BLaER1 treated with 17β-estradiol and CSF1 and Interleukin-3, amounts not matched to agents 10 nM and 100 nM (cell line): ENCODE data around the gene POLD1.

ENCODE experiments used
- H3K27ac ChIP-seq, 11 experiments: shearing (Covaris generic); formaldehyde crosslinking; 2 replicates each; pipeline ENCODE4 v1.8.1; 2022
- H3K27me3 ChIP-seq, 11 experiments: shearing (Covaris generic); formaldehyde crosslinking; 2 replicates each; pipeline ENCODE4 v1.8.1; 2022
- H3K36me3 ChIP-seq, 11 experiments: shearing (Covaris generic); formaldehyde crosslinking; 2 replicates each; pipeline ENCODE4 v1.8.1; 2022
- H3K4me1 ChIP-seq, 10 experiments: shearing (Covaris generic); formaldehyde crosslinking; 2 replicates each; pipeline ENCODE4 v1.8.1; 2022
- H3K4me2 ChIP-seq, 11 experiments: shearing (Covaris generic); formaldehyde crosslinking; 2 replicates each; pipeline ENCODE4 v1.8.1; 2022
- H3K4me3 ChIP-seq, 10 experiments: shearing (Covaris generic); formaldehyde crosslinking; 2 replicates each; pipeline ENCODE4 v1.8.1; 2022
- H3K9ac ChIP-seq, 11 experiments: shearing (Covaris generic); formaldehyde crosslinking; 2 replicates each; pipeline ENCODE4 v1.8.1; 2022
- H3K9me3 ChIP-seq, 11 experiments: shearing (Covaris generic); formaldehyde crosslinking; replicated peaks in 1 of 11; 2 replicates each; pipeline ENCODE4 v1.8.1; 2022
- H4K20me1 ChIP-seq, 11 experiments: shearing (Covaris generic); formaldehyde crosslinking; 2 replicates each; pipeline ENCODE4 v1.8.1; 2022
- Cebpa-rat ChIP-seq, 11 experiments: shearing (Covaris generic); IDR thresholded peaks; 2 replicates each; pipeline ENCODE4 v1.8.1; 2022

POLD1 gene

GRCh38 chr19:50462970-50463369 is 78.8 kb downstream of the POLD1 start:
- Histone ChIP-seq H3K36me3 (no peaks in the 10 kb centered on the region), H3K4me1 (peaks cover 14 to 33% (median 25%) of the 10 kb centered on the region in 10 experiments), H3K9me3 (no peaks in the 10 kb centered on the region), H3K4me3 (no peak overlapping the region), H3K9ac (no peak overlapping the region), H3K27me3 (no peaks in the 10 kb centered on the region), H4K20me1 (no peaks in the 10 kb centered on the region), H3K27ac (no peak overlapping the region), H3K4me2 (no peak overlapping the region)
- no peak for TF ChIP-seq Cebpa-rat (IDR thresholded peaks at IDR 0.05)

GRCh38 chr19:50464348-50464747 is 80.2 kb downstream of the POLD1 start:
- TF ChIP-seq Cebpa-rat (IDR thresholded peaks at IDR 0.05), result no peak
- no peaks in the 10 kb centered on the region for H3K27me3 ChIP-seq
- no peaks in the 10 kb centered on the region for H3K9me3 ChIP-seq
- no peaks in the 10 kb centered on the region for H3K36me3 ChIP-seq
- no peak overlapping the region for H3K9ac ChIP-seq
- no peak overlapping the region for H3K4me2 ChIP-seq
- no peak overlapping the region for H3K4me3 ChIP-seq
- peaks cover 14 to 37% (median 25%) of the 10 kb centered on the region in 10 experiments for H3K4me1 ChIP-seq
- H3K27ac ChIP-seq, result no peak overlapping the region
- no peaks in the 10 kb centered on the region for H4K20me1 ChIP-seq

DNA sequence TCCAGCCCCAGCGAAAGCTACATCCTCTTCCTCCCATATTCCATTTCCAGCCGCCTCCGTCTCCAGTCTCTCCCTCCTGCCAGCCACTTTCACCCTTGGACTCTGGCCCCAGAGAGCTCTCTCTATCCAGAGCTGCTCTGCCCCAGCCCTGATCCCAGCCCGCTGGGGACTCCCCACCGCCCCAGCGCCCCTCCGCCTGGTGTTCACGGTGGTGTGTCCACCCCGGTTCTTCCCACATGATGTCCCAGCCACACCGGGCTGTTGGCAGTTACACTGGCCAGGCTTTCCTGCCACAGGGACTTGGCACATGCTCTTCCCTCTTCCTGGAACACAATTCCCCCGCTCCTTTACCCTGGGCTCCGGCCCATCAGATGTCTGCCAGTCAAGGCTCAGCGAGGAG is 80.9 kb downstream of the POLD1 start:
- no peak for TF ChIP-seq Cebpa-rat (IDR thresholded peaks at IDR 0.05)
- H3K4me3 ChIP-seq, result no peak overlapping the region
- H3K27me3 ChIP-seq, result no peaks in the 10 kb centered on the region
- no peak overlapping the region for H3K9ac ChIP-seq
- H3K4me1 ChIP-seq, result peaks cover 10 to 34% (median 20%) of the 10 kb centered on the region in 10 experiments
- H3K9me3 ChIP-seq, result no peaks in the 10 kb centered on the region
- H3K36me3 ChIP-seq, result no peaks in the 10 kb centered on the region
- H4K20me1 ChIP-seq, result no peaks in the 10 kb centered on the region
- H3K27ac ChIP-seq, result no peak overlapping the region
- no peak overlapping the region for H3K4me2 ChIP-seq

DNA sequence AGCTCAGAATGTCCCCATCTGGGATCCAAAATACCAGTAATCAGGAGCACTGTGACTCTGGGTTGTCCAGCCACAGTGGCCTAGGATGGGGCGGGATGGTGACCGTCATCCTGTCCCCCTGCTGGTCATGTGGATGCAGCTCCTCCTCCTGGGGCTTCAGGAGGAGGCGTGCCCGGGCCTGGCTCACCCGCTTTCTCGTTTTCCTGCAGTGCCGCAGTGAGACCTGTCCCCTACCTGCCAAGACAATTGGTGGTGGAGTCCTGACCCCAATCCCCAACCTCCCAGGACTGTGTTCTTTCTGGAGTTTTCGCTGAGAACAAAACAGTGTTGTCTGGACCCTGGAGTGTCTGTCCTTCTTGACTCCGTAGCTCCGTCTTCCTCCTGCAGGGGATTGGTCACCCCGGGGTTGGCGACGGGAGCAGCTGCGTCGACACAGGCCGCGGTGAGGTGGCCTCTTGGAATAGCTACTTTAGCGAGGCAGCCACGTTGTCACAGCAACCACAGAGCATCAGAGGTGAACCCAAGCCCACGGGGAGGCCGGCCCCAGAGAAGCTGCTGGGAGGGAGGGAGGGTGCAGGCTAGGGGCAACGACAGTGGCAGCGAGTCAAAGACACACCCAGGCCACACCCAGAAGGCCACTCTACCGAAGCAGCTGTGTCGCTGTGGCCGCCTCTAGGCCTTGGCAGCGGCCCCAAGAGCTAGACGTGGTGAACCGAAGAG is 82.0 kb downstream of the POLD1 start:
- Histone ChIP-seq H3K9ac (no peak overlapping the region), H3K4me2 (peak overlapping the region in 3 of 11 experiments; percentile 7 to 17 (median 12); a peak in 2 of 22 replicates), H4K20me1 (no peaks in the 10 kb centered on the region), H3K4me3 (no peak overlapping the region), H3K27ac (no peak overlapping the region), H3K27me3 (no peaks in the 10 kb centered on the region), H3K36me3 (no peaks in the 10 kb centered on the region), H3K9me3 (no peaks in the 10 kb centered on the region), H3K4me1 (peaks cover 0 to 23% (median 8%) of the 10 kb centered on the region in 10 experiments; a peak in 15 of 20 replicates)
- TF ChIP-seq Cebpa-rat (IDR thresholded peaks at IDR 0.05), result no peak

DNA sequence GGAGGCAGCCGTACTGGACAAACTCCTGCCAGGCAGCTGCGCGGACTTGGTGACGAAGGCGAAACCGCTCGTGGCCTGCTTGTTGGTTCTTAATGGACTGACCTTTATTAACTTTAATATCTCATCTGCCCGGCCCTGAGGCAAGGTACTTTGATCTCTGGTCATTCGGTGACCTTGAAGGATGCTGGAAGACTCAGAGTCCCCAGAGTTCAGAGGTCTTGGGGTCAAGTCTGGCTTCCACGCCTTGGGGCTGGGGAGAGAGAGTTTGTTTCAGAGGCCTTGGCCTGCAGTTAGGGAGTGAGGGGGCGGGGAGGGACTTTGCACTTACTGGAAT is 82.5 kb downstream of the POLD1 start:
- H3K9me3 ChIP-seq, result no peaks in the 10 kb centered on the region
- no peak overlapping the region for H3K9ac ChIP-seq
- peak overlapping the region in 3 of 11 experiments; percentile 7 to 17 (median 12); a peak in 2 of 22 replicates for H3K4me2 ChIP-seq
- H3K27ac ChIP-seq, result no peak overlapping the region
- no peaks in the 10 kb centered on the region for H4K20me1 ChIP-seq
- TF ChIP-seq Cebpa-rat (IDR thresholded peaks at IDR 0.05), result no peak
- H3K27me3 ChIP-seq, result no peaks in the 10 kb centered on the region
- no peaks in the 10 kb centered on the region for H3K36me3 ChIP-seq
- H3K4me3 ChIP-seq, result no peak overlapping the region
- peaks cover 0 to 18% (median 3%) of the 10 kb centered on the region in 10 experiments; a peak in 12 of 20 replicates for H3K4me1 ChIP-seq

- Histone ChIP-seq H3K4me3 (no peak overlapping the region), H4K20me1 (no peaks in the 10 kb centered on the region), H3K36me3 (no peaks in the 10 kb centered on the region), H3K9ac (no peak overlapping the region), H3K4me2 (0 out of 22 replicates have a peak overlapping the region, but pooled peaks of 1 of the 11 experiments have one; percentile 17), H3K27me3 (no peaks in the 10 kb centered on the region), H3K9me3 (no peaks in the 10 kb centered on the region), H3K4me1 (peaks cover 0 to 15% (median 0%) of the 10 kb centered on the region in 10 experiments; a peak in 6 of 20 replicates), H3K27ac (no peak overlapping the region)
- TF ChIP-seq Cebpa-rat (IDR thresholded peaks at IDR 0.05), result no peak
Observed at GRCh38 chr19:50467566-50467965, 83.4 kb downstream of the POLD1 start.
